ENCODE data around the gene SLC19A3.
"Not testable (repeated sequence)": the region's sequence is repeated elsewhere in the genome, so short reads cannot be mapped to it uniquely, and the experiment has no call there.

SLC19A3 gene

DNA sequence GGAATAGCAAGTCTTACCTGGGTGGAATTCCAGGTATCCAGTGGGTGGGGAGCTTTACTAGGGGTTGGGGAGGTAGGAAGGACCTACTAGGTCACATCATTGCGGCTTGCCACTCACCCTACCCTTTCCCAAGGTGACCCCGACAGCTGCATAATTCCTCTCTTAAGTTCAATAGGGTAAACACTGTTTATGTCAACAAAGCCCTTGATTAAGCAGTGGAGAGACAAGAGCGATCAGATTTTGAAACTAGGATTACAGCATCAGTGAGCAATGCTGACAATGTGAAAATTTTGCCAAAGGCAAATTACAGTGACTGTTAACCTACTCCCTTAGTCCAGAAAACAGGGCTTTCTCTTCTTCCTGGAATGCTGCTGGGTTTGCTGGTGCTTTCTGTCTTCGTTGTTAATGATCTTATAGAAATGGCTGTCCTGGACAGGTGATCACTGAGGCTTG, 14.5 kb downstream of the SLC19A3 start:
- H3K4me1 ChIP-seq (ENCODE audit: control insufficient read depth, insufficient read depth, low read length, poor library complexity, severe bottlenecking): peaks cover 4% of the 10 kb centered on the region
- WGBS, 2 experiments (ENCODE audit: insufficient coverage in 2 of 2): 70 to 71% methylated on average over 1 to 2 of the region's 4 CpGs
- no peaks in the 10 kb centered on the region for H3K9me3 ChIP-seq (ENCODE audit: control insufficient read depth, low read length)
- no peak overlapping the region for H3K4me3 ChIP-seq (ENCODE audit: extremely low read depth, insufficient read depth, low read length, poor library complexity, severe bottlenecking)
- H3K36me3 ChIP-seq (ENCODE audit: control insufficient read depth, insufficient read depth, low read length): no peaks in the 10 kb centered on the region
- peak overlapping the region; percentile 16 for H3K27ac ChIP-seq (ENCODE audit: low read depth, low read length, severe bottlenecking)

DNA sequence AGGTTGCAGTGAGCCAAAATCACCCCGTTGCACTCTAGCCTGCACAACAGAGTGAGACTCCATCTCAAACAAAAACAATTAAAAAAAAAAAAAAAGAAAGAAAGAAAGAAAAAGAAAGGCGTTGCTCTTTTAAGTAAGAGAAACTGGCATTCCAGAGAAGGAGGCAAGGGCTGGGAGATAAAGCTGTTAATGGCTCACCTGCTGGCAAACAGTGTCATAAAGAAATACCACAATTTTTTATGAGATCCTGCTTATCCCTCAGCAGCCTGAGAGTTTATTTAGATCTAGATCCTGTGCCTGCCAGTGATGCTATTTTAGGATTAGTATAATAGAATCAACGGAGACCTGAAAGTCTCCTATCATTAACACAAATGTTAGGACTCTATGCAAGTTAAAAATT, 16.3 kb downstream of the SLC19A3 start:
- WGBS, 2 experiments (ENCODE audit: insufficient coverage in 2 of 2): no CpG with 5 or more reads among the region's 3 CpGs
- Histone ChIP-seq H3K27ac (ENCODE audit: low read depth, low read length, severe bottlenecking) (no peak overlapping the region), H3K36me3 (ENCODE audit: control insufficient read depth, insufficient read depth, low read length) (no peaks in the 10 kb centered on the region), H3K4me3 (ENCODE audit: extremely low read depth, insufficient read depth, low read length, poor library complexity, severe bottlenecking) (no peak overlapping the region), H3K9me3 (ENCODE audit: control insufficient read depth, low read length) (no peaks in the 10 kb centered on the region), H3K4me1 (ENCODE audit: control insufficient read depth, insufficient read depth, low read length, poor library complexity, severe bottlenecking) (peaks cover 4% of the 10 kb centered on the region)

- no peak overlapping the region for H3K27ac ChIP-seq (ENCODE audit: low read depth, low read length, severe bottlenecking)
- WGBS, 2 experiments (ENCODE audit: insufficient coverage in 2 of 2): no CpG with 5 or more reads among the region's 2 CpGs
- no peaks in the 10 kb centered on the region for H3K9me3 ChIP-seq (ENCODE audit: control insufficient read depth, low read length)
- no peaks in the 10 kb centered on the region for H3K4me1 ChIP-seq (ENCODE audit: control insufficient read depth, insufficient read depth, low read length, poor library complexity, severe bottlenecking)
- H3K4me3 ChIP-seq (ENCODE audit: extremely low read depth, insufficient read depth, low read length, poor library complexity, severe bottlenecking): no peak overlapping the region
- no peaks in the 10 kb centered on the region for H3K36me3 ChIP-seq (ENCODE audit: control insufficient read depth, insufficient read depth, low read length)
These were observed 20.7 kb downstream of the SLC19A3 start for GRCh38 chr2:227696990-227697679.

DNA sequence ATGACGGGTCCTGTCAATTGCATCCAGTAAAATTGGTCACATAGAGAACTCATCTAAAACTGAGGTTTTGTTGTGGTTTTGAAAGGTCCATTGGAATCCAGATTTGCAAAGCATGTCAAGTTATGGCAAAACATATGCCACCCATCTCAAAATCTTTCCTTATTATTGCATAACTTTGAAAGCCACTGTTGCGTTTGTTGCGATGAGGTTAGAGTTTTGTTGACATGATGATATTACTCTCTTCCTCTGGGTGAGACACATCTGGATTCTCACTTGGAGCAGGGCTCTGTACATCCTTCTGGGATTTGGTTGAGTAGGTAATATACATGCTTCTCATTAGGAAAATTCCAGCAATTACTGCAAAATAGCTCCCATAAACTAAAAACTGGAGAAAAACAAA, 30.6 kb downstream of the SLC19A3 start:
- H3K9me3 ChIP-seq (ENCODE audit: control insufficient read depth, low read length): no peaks in the 10 kb centered on the region
- no peaks in the 10 kb centered on the region for H3K36me3 ChIP-seq (ENCODE audit: control insufficient read depth, insufficient read depth, low read length)
- H3K4me3 ChIP-seq (ENCODE audit: extremely low read depth, insufficient read depth, low read length, poor library complexity, severe bottlenecking): no peak overlapping the region
- 80% methylated on average over 1 of the region's 3 CpGs for WGBS, 2 experiments (ENCODE audit: insufficient coverage in 2 of 2)
- no peak overlapping the region for H3K27ac ChIP-seq (ENCODE audit: low read depth, low read length, severe bottlenecking)
- H3K4me1 ChIP-seq (ENCODE audit: control insufficient read depth, insufficient read depth, low read length, poor library complexity, severe bottlenecking): no peaks in the 10 kb centered on the region

DNA sequence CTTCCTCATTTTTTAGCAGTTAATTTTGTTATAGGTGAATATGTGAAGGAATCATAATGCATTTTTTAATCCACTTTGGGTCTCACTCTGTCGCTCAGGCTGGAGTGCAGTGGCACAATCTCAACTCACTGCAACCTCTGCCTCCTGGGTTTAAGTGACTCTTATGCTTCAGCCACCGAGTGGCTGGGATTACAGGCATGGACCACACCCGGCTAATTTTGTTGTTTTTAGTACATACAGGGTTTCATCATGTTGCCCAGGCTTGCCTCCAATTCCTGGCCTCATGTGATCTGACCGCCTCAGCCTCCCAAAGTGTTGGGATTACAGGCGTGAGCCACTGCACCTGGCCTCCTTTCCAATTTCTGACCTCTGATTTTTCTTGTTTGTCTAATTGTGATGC, 33.6 kb downstream of the SLC19A3 start:
- WGBS, 2 experiments (ENCODE audit: insufficient coverage in 2 of 2): 84 to 93% methylated on average over 3 of the region's 5 CpGs
- no peaks in the 10 kb centered on the region for H3K4me1 ChIP-seq (ENCODE audit: control insufficient read depth, insufficient read depth, low read length, poor library complexity, severe bottlenecking)
- no peak overlapping the region for H3K27ac ChIP-seq (ENCODE audit: low read depth, low read length, severe bottlenecking)

DNA sequence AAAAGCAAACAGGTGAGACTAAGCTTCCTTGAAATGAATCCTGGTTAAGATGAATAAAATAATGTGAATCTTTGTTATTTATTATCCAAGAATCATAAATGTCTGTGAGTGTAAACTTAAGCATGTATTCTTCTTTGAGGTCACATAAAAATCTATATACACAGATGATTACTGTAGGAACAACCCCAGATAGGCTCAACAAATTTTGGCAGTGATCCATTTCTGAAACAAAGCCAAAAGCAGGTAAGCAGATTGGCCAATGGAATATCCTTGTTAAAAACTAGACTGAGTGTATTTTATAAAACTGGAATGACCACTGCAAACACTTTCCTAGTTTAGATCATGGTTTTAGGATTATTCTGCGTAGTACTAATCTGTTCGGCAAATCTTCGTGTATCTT, 39.9 kb downstream of the SLC19A3 start:
- Histone ChIP-seq H3K36me3 (ENCODE audit: control insufficient read depth, insufficient read depth, low read length) (no peaks in the 10 kb centered on the region), H3K4me1 (ENCODE audit: control insufficient read depth, insufficient read depth, low read length, poor library complexity, severe bottlenecking) (no peaks in the 10 kb centered on the region), H3K4me3 (ENCODE audit: extremely low read depth, insufficient read depth, low read length, poor library complexity, severe bottlenecking) (no peak overlapping the region), H3K9me3 (ENCODE audit: control insufficient read depth, low read length) (no peaks in the 10 kb centered on the region), H3K27ac (ENCODE audit: low read depth, low read length, severe bottlenecking) (no peak overlapping the region)
- no CpG with 5 or more reads among the region's 3 CpGs for WGBS, 2 experiments (ENCODE audit: insufficient coverage in 2 of 2)

More for the DNA sequence above, 33.6 kb downstream of the SLC19A3 start:
- Histone ChIP-seq H3K4me3 (ENCODE audit: extremely low read depth, insufficient read depth, low read length, poor library complexity, severe bottlenecking) (no peak overlapping the region), H3K36me3 (ENCODE audit: control insufficient read depth, insufficient read depth, low read length) (no peaks in the 10 kb centered on the region), H3K9me3 (ENCODE audit: control insufficient read depth, low read length) (no peaks in the 10 kb centered on the region)

- no peaks in the 10 kb centered on the region for H3K4me1 ChIP-seq (ENCODE audit: control insufficient read depth, insufficient read depth, low read length, poor library complexity, severe bottlenecking)
- no peaks in the 10 kb centered on the region for H3K36me3 ChIP-seq (ENCODE audit: control insufficient read depth, insufficient read depth, low read length)
- 83 to 87% methylated on average over 3 of the region's 5 CpGs for WGBS, 2 experiments (ENCODE audit: insufficient coverage in 2 of 2)
- no peak overlapping the region for H3K4me3 ChIP-seq (ENCODE audit: extremely low read depth, insufficient read depth, low read length, poor library complexity, severe bottlenecking)
- H3K27ac ChIP-seq (ENCODE audit: low read depth, low read length, severe bottlenecking): no peak overlapping the region
- no peaks in the 10 kb centered on the region for H3K9me3 ChIP-seq (ENCODE audit: control insufficient read depth, low read length)
These were observed 43.3 kb downstream of the SLC19A3 start for GRCh38 chr2:227674485-227674884.

DNA sequence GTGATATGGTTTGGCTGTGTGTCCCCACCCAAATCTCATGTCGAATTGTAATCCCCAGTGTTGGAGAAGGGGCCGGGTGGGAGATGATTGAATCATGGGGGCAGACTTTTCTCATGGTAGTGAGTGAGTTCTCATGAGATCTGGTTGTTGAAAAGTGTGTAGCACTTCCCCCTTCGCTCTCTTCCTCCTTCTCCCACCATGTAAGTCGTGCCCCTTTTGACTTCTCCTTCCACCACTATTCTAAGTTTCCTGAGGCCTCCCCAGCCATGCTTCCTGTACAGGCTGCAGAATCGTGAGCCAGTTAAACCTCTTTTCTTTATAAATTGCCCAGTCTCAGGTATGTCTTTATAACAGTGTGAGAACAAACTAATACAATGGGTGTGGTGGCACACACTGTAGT, 44.2 kb downstream of the SLC19A3 start:
- H3K4me3 ChIP-seq (ENCODE audit: extremely low read depth, insufficient read depth, low read length, poor library complexity, severe bottlenecking); H3K27ac ChIP-seq (ENCODE audit: low read depth, low read length, severe bottlenecking); H3K4me1 ChIP-seq (ENCODE audit: control insufficient read depth, insufficient read depth, low read length, poor library complexity, severe bottlenecking); H3K9me3 ChIP-seq (ENCODE audit: control insufficient read depth, low read length); H3K36me3 ChIP-seq (ENCODE audit: control insufficient read depth, insufficient read depth, low read length): not testable (repeated sequence)
- WGBS, 2 experiments (ENCODE audit: insufficient coverage in 2 of 2): 80 to 96% methylated on average over 2 to 4 of the region's 5 CpGs

DNA sequence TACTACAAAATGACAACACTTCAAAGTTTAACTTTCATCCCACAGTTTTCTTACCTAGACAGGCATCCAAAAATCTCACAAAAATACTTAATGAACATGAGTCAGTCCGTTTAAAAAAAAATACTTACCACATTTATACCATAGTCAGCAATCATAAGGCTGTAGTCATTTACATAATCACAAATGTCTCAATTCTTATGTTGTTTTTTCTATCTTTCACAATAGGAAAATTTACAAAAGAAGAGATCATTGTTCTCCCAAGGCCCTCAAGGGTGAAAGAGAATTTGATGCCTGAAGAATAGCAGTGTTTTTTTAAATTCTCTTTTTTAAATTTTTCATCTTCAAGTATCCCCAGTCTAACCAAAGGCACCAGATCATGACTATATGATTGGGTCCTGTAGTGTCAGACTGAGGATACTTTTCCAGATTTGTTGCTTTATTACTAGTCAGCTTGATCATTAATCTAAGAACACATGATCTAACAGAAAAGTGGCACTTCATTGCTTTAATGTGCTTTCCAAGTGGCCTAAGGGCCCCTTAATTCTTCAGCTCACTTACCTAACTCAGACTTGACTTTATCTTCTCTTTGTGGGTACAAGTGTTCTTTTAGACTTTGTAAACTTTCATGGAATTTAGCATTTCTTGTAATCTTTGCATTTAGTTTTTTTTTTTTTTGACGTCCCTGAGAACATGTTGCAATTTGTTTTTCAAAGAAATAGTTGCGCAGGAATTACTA, 46.5 kb downstream of the SLC19A3 start:
- no peak overlapping the region for H3K4me3 ChIP-seq (ENCODE audit: extremely low read depth, insufficient read depth, low read length, poor library complexity, severe bottlenecking)
- H3K36me3 ChIP-seq (ENCODE audit: control insufficient read depth, insufficient read depth, low read length): no peaks in the 10 kb centered on the region
- H3K9me3 ChIP-seq (ENCODE audit: control insufficient read depth, low read length): no peaks in the 10 kb centered on the region
- no peak overlapping the region for H3K27ac ChIP-seq (ENCODE audit: low read depth, low read length, severe bottlenecking)
- H3K4me1 ChIP-seq (ENCODE audit: control insufficient read depth, insufficient read depth, low read length, poor library complexity, severe bottlenecking): no peaks in the 10 kb centered on the region
- 76% methylated on average over 3 of the region's 3 CpGs; no CpG with 5 or more reads in 1 of the 2 experiments for WGBS, 2 experiments (ENCODE audit: insufficient coverage in 2 of 2)

DNA sequence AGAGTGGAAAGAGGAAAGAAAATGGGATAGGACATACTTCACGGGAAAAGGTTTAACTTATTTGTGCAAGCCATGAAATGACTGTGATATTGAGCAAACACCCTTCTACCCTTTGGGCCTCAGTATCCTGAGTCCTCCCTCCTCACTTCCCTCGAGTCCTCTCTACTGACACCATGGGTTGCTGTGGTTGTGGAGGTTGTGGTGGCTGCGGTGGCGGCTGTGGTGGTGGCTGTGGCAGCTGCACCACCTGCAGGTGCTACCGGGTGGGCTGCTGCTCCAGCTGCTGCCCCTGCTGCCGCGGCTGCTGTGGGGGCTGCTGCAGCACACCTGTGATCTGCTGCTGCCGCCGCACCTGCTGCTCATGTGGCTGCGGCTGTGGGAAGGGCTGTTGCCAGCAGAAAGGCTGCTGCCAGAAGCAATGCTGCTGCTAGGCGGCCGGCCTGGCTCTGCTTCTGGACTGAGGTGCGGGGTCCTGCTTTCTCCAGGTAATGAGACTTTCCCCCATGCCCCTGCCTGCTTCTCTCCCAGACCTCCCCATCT, 51.1 kb downstream of the SLC19A3 start, which contains the start of gene SCYGR5:
Gene SCYGR5, plus strand, starts transcription at position 174 of the 540 bp plus-strand sequence. Its CDS starts 0 bp downstream, at position 174.
- not testable (repeated sequence) for H3K9me3 ChIP-seq (ENCODE audit: control insufficient read depth, low read length)

More for the DNA sequence above, 51.1 kb downstream of the SLC19A3 start, which contains the start of gene SCYGR5:
- not testable (repeated sequence) for H3K4me3 ChIP-seq (ENCODE audit: extremely low read depth, insufficient read depth, low read length, poor library complexity, severe bottlenecking); H3K4me1 ChIP-seq (ENCODE audit: control insufficient read depth, insufficient read depth, low read length, poor library complexity, severe bottlenecking); H3K27ac ChIP-seq (ENCODE audit: low read depth, low read length, severe bottlenecking); H3K36me3 ChIP-seq (ENCODE audit: control insufficient read depth, insufficient read depth, low read length)
- WGBS, 2 experiments (ENCODE audit: insufficient coverage in 2 of 2): 98 to 100% methylated on average over 3 to 6 of the region's 13 CpGs
